Stimulated activated CD4-positive, alpha-beta T cell treated with anti-CD3 and anti-CD28 coated beads, Interleukin-12 subunit alpha, Interleukin-12 subunit beta, amount 100 ng/mL, for 4 hours (primary cell): ENCODE results near the gene TMEM141.
A peak's percentile ranks its signal among the peaks of the same experiment; 100 is the strongest.
"Not testable (repeated sequence)": the region's sequence is repeated elsewhere in the genome, so short reads cannot be mapped to it uniquely, and the experiment has no call there.

Experiments used
- DNase-seq: peaks from one replicate; pipeline ENCODE4 v3.0.0-alpha.2; 2020

Gene TMEM141

DNA sequence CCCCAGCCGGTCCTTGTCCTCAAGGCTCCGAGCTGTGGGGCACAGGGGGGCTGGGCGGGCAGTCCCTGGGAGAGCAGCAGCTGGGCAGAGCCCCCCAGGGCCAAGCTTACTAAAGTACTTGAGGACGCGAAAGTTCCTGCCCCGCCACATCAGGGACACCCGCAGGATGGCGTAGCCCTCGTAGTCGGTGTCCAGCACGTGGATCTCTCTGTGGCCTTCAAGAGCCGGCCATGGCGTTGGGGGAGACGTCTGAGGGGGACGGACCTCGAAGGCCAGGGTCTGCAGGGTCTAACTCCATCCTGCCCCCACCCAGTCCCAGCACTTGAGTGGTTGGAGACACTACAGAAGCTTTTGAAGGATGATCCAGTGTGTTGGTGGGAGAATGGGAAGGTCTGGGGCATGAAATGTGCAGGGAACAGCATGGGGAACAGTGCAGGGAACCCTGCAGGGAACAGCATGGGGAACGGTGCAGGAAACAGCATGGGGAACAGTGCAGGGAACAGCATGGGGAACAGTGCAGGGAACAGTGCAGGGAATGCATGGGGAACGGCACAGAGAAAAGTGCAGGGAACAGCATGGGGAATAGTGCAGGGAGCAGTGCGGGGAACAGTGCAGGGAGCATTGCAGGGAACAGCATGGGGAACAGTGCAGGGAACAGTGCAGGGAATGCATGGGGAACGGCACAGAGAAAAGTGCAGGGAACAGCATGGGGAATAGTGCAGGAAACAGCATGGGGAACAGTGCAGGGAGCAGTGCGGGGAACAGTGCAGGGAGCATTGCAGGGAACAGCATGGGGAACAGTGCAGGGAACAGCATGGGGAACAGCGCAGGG is 35.6 kb upstream of the TMEM141 start:
- not testable (repeated sequence) for DNase-seq

- no peak for DNase-seq
These were observed 35.1 kb upstream of the TMEM141 start for GRCh38 chr9:136756134-136756438.

DNA sequence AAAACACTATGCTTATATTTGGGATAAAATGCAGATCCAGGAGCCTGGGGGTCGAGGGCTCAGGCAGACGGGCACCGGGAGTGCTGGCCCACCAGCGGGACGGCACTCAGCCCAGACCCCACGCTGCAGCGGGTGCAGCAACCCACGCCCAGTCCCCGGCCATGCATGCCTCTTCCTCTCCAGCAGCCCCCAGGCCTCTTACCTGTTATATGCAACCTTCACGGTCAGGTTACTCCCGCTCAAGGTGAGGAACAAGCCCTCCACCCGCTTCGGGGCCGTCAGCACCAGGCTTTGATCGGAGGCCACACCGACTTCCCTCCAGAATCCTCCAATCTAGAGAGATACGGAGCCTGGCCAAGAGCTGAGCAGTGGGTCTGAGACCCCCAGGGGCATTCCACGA is 34.3 kb upstream of the TMEM141 start:
- DNase-seq: no peak

DNA sequence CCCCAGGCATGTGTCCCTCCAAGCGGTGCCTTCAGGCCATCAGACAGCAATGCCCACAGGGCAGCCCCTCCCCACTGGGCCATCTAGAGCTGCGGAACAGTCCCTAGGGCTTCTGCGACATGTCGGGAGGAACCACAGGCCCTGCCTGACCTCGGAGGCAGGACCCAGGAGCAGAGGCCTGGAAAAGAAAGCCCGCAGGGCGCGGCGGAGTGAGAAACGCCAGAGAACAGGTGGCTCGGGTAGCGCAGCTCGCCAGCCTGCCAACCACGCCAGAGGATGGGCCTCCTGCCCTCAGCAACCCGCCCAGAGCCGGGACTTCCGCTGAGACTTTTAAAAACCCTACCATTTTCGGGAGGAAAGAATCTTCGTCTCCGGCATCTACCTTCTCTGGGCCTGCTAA is 33.8 kb upstream of the TMEM141 start:
- DNase-seq: no peak

DNA sequence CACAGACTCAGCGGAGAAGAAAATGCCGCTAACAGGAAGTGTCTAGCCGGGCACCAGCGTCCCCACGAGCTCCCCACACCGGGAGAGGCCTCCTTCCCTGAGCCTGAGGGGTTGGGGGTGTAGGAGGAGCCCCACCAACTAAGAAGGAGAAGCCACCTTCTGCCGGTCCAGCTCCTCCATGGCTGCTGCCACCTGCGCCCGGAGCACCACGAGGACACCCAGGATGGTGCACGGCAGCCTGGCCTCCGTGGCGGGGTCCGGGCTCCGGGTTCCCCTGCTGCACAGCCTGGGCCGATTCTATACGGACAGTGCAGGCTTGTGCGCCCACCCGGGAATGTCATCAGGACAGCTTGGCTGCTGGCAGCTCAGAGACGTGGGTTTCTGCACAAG is 33.4 kb upstream of the TMEM141 start:
- no peak for DNase-seq

GRCh38 chr9:136759001-136759400 is 32.1 kb upstream of the TMEM141 start:
- DNase-seq: no peak

DNA sequence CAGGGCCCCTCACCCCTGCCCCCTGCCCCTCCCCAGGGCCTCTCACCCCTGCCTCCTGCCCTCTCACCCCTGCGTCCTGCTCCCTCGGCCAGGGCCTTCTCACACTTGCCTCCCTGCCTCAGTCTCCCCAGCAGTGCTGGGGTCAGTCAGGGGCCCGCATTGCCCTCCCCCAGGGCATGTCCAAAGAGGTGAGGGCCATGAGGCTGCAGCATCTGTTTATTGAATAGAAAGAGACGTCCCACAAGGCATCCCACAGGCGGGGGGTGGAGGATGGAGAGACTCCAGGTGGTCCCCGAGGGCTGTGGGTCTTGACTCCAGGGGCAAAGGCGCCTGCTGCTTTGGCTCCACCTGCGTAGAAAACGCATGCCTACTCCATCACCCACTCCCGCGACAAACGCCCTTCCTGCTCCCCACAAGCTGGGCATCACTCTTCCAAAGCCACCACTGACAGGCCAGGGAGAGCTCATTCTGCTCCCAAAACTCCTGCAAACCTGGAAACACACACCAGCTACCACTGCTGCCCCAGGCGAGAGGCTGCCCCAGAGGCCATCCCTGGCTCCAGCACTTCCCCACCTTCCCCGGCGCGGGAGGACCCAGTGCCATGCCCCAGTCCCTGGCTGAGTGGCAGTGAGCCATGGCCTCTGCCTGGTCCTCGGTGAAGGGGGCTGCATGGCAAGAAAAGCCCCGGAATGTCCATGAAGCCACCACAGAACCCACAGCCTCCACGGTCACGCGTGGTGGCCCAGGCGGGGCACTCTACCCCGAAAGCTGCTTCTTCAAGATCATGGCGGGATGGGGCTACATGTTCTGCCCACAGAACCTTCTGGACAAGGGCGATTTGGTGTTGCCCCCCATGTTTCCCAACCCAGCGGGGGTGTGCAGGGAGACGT is 31.5 kb upstream of the TMEM141 start:
- DNase-seq: no peak

- DNase-seq: no peak
These were observed 30.7 kb upstream of the TMEM141 start for GRCh38 chr9:136760424-136760823.

DNA sequence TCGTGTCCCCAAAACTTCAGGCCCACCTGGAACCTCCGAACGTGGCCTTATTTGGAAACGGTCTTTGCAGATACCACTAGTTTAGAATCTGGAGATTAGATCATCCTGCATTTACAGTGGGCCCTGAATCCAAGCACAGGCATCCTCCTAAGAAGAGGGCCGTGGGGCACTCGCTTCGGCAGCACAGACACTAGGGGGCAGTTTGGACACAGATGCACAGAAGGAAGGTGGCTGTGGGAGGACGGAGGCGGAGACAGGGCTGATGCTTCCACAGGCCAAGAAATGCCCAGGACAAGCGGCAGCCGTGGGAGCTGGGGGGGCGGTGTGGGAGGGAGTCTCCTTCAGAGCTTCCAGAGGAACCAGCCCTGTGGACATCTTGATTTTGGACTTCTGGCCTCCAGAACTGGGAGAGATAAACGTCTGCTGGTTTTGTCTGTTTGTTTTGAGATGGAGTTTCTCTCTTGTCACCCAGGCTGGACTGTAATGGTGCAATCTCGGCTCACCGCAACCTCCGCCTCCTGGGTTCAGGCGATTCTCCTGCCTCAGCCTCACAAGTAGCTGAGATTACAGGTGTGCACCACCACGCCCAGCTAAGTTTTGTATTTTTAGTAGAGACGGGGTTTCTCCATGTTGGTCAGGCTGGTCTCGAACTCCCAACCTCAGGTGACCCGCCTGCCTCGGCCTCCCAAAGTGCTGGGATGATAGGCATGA is 30.2 kb upstream of the TMEM141 start:
- not testable (repeated sequence) for DNase-seq

DNA sequence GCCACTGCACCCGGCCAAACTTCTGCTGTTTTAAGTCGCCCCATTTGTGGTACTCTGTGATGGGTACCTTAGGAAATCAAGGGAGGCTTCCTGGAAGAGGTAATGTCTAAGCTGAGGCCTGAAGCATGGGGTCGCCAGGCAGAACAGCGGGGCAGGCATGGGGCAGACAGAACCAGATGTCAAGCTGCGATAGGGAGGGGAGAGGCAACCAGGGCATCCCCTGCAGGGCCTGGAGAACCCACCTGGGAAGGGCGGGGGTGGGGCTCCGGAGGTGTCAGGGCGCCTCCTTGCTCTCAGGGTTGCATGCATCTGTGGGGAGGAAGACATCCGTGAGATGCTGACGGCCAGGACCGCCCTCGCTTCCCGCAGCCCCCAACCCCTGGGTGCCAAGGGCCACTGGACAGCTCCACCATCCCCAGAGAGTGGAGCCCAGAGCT is 29.6 kb upstream of the TMEM141 start:
- DNase-seq: no peak

DNA sequence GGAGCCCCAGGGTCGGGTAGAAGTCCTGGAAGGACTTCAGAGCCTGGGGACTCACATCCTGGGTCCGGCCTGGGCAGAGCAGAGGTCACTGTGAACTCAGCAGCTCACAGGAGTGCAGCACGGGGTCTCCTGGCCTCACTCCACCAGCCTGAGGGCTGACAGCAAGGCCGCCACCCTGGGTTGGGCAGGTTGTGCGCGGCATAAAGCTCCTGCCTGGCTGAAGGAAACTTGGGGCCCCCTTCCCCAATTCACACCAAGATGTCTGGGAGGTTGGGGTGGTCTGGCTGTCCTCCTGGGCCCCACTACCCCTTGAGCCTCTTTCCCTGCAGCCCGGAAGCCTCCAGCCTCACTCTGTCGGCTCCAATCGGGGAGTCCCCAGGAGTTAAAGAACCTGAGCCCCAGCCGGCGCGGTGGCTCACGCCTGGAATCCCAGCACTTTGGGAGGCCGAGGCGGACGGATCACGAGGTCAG is 28.9 kb upstream of the TMEM141 start:
- no peak for DNase-seq

DNA sequence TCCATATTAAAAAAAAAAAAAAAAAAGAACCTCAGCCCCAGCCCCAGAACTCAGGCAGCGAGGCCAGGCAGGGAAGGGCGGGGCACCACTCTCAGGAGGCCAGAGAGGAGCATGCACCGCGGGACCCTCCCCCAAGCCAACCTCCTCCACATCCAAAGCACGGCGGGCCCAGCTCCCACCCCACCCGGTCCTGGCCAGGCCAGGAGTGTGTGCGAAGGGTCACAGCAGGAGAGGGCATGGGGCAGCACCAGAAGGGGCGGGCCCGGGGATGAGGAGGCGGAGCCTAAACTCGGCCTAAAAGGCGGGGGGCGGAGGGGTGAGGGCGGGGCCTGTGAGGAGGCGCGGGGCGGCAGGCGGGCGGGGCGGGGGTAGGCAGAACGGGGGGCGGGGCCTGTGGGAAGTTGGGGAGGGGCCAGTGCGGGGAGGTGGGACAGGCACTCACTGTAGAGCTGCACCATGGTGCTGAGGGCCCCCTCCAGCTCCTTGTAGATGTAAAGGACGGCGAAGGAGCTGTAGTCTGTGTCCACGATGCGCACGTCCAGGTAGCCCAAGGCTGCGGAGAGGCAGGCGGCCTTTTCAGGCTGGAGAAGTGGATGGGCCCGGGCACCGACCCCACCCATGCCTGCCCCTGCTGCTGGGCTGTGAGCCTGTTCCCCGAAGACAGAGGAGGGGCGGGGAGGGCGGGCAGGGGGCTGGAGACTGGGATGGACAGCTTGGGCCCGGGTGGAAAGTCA is 28.1 kb upstream of the TMEM141 start:
- peak; percentile 58 for DNase-seq

DNA sequence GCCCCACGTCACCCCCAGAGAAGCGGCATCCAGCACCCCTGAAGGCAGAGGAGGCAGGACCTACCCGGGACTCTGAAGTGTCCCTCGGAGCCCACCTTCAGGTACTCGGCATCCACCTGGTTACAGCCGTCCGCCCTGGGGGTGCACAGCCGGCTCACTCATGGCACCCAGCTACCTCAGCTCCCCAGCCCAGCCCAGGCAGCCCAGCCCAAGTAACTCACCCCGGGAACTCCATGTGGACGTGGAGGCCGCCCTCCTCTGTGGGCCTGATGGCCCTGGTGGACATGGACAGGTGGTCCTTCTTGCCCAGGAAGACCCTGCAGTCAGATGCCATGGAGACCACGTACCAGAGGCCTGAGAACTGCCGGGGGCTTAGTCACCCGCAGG is 27.5 kb upstream of the TMEM141 start:
- DNase-seq: no peak

DNA sequence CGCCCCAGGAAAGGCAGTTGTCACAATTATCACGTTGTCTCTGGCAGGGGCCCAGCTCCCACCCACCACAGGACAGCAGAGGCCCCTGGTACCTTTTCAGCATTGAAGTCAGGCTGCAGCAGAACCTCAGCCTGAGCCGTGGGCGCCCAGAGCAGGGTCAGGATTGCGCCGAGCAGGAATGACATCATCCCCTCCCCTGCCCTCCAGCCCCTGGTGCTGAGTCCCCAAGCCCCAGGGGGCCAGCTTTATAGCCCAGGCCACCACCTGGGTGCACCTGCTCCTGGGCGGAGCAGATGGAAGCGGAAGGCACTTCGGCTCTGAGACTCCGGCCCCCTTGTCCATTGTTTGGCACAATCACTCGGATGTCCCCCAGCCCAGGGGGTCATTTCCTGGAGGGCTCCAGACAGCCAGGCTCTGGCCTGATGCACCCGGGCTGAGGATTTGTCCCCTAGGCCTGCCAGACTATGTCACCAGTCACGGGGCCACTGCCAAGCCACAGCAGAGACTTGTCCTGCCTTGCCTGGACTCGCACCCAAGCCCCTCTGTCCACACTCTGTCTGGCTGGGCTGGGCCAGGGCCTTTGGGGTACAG is 26.7 kb upstream of the TMEM141 start, which contains the start of gene LCN15:
TSS of gene LCN15 (minus strand) at position 218 of the 591 bp plus-strand sequence. CDS start at position 188, 30 bp downstream.
- no peak for DNase-seq

- DNase-seq: no peak
These were observed 26.1 kb upstream of the TMEM141 start for GRCh38 chr9:136765041-136765440.

DNA sequence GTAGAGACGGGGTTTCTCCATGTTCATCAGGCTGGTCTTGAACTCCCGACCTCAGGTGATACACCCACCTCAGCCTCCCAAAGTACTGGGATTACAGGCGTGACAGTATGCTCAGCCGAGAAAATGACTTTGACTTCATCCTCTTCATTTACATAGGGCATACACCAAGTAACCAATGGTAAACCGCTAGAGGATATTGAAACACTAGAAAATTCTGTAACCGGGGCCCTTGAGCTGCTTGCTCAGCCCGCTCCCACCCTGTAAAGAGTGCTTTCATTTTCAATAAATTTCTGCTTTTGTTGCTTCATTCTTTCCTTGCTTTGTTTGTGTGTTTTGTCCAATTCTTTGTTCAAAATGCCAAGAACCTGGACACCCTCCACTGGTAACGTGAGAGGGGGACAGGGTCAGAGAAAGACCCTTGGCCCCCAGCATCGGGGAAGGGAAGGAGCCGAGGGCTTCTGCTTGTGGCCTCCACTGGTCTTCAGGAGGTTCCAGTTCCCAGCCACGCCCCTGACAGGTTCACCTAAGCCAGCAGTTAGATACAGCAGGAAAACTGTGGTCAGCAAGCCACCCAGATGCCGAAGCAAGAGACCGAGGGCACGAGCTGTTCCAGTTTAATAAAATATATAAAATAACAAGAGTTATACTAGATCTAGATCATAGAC is 25.3 kb upstream of the TMEM141 start:
- DNase-seq: not testable (repeated sequence)

GRCh38 chr9:136766410-136767120 is 24.6 kb upstream of the TMEM141 start:
- DNase-seq: peak; percentile 33

- DNase-seq: peak; percentile 55
These were observed 21.4 kb upstream of the TMEM141 start for GRCh38 chr9:136769710-136770191.

DNA sequence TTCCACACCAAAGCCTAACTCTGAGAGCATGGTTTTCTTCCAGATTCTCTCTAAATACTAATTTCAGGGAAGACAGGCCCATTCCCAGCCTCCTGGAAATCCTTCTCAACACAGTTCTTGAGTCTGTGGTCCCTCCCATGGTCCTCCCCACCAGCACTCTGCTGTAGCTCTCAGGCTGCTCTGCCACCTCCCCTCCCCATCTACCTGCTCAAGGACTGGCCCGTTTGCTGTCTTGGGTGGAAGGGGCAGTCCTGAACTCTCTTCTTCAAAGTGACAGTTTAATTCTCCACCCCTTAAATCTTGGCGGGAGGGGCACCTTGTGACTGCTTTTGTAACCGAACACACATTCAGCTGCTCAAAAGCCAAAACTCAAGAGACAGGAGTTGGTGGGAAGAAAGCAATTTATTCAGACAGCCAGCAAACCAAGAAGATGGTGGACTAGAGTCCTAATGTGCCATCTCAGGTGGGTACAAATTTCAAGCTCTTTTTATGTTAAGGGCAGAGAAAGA is 19.2 kb upstream of the TMEM141 start:
- DNase-seq: no peak

GRCh38 chr9:136773386-136774044 is 17.6 kb upstream of the TMEM141 start:
- no peak for DNase-seq
